DMS114 treated with DMSO at 0.1 percent for 48 hours (cell line): ENCODE results near the gene PAOX.

Source experiments
- DNase-seq: peaks from one replicate; lab custom pipeline; 2025; ENCODE audit not compliant: unreplicated experiment; lab: John Stamatoyannopoulos, UW

The PAOX gene

DNA sequence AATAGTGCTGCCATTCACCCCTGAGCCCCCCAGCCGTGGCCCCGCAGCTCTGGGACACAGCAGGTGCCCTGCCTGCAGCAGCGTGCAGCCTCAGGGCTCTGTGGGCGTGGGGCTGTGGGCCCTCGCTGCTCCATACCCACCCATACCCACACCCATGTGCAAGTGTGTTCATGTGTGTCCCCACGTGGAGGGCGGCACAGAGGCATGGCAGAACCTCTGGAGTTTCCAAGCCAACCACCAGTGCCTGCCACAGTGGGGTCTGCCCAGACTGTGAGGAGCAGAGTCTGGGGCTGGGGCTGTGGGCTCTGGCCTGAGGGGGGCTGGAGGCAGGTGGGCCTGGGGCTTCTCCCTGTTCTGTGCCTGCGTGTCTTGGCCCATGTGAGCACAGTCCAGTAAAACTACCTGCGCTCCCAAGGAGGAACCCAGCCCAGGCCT, 29.5 kb upstream of the PAOX start:
- DNase-seq: no peak

- DNase-seq: no peak
Observed at GRCh38 chr10:133350283-133350949, 28.6 kb upstream of the PAOX start.

DNA sequence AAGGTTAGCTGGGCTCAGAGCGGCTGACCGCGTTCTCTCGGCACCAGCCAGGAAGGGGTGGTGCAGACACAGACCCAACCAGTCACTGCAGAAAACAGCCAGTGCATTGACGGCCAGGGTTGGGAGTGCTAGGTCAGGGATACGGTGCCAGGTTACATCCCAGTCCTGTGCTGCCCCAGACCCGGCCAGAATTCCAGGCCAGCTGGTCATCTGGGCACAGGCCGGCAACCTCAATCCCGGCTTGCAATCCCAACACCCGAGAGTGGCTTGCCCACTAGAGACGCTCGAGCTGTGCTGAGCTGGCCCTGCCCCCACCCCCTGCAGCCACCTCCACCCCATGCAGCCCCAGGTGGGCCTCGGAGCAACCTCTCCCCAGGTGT, 28.1 kb upstream of the PAOX start:
- no peak for DNase-seq

- no peak for DNase-seq
Observed at GRCh38 chr10:133351408-133352318, 27.4 kb upstream of the PAOX start.

DNA sequence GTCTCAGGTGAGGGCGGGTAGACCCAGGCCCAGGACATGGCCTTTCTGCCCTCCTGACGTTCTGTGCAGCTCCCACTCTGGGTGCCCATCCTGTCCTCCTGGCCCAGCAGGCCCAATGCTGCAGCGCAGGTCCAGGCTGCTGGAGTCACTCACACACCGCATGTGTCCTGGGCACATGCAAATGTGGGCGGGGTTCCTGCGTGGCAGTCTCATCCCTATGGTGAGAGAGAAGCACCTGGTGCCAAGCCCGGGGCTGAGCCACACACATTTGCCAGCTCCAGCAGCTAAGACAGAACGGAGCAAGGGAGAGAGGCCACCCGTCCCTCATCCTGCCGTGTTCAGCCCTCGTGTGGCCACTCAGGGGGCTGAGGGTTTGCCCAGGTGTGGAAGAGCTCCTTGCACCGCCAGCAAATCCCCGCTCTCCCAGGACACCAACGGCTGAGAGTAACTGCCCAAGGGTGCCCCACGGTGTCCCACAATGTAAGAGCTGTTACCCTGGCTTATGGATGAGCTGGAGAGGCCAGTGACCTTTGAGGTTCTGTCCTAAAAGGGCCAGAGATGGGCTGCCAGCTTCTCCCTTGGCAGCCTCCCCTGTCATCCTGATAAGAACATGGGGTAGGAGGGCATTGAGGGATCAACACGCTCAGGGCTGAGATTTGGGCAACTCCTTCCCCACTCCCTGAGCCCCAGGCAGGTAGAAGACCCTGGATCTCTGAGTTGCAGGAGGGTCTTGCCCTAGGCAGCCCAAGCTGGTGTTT, 25.7 kb upstream of the PAOX start:
- DNase-seq: no peak

GRCh38 chr10:133353988-133354605, 25.0 kb upstream of the PAOX start:
- DNase-seq: no peak

GRCh38 chr10:133354672-133355240, 24.3 kb upstream of the PAOX start:
- no peak for DNase-seq

- DNase-seq: no peak
Observed at GRCh38 chr10:133355266-133355665, 23.8 kb upstream of the PAOX start.

DNA sequence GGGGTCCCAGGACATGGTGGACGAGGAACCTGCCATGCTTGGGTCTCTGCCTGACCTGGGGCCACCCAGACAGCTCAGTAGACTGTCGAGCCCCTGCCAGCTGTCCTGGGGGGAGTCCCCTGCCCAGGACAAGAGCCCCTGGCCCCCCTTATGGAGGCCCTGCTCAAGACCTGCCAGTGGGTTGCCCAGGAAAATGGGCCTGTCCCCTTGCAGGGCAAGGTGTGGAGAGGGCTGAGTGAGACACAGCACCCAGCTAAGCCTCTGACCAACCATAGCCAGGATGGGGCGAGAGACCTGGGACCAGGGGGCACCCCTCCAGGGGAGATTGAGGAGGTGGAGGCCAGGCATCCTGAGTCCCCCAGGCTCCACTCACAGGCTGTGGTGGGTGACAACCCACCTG, 23.1 kb upstream of the PAOX start:
- DNase-seq: no peak

DNA sequence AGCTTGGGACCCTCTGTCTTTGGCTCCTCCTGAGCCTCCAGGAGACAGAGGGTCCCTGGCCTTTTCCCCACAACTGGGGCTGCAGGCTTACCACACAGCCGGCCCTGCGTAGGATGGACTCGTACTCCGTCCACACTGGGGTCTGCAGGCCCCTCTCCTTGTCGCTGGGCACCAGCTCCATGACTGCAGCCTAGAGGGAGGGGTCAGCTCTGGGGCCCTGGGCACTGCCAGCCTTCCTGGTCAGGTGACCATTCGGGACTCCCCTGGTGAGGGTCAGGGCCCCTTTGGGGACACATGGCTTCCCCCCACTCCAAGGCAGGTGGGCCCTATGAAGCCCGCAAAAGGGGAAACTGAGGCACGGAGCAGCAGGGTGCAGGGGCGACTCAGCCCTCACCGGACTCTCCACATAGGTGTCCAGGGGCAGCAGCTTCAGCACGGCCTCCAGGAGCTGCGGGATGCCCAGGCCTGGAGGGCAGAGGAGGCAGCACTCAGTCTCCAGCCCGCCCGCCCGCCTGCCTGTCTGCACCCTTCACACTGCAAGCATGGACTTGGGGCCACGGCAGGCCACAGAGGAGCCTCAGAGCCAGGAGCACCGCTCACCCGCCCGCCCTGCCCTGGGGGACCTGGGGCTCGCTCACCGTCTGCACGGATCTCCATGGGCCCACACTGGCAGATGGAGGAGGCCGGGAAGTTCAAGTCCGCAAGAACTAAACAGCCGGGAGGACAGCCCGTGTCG, 22.3 kb upstream of the PAOX start:
- DNase-seq: no peak

DNA sequence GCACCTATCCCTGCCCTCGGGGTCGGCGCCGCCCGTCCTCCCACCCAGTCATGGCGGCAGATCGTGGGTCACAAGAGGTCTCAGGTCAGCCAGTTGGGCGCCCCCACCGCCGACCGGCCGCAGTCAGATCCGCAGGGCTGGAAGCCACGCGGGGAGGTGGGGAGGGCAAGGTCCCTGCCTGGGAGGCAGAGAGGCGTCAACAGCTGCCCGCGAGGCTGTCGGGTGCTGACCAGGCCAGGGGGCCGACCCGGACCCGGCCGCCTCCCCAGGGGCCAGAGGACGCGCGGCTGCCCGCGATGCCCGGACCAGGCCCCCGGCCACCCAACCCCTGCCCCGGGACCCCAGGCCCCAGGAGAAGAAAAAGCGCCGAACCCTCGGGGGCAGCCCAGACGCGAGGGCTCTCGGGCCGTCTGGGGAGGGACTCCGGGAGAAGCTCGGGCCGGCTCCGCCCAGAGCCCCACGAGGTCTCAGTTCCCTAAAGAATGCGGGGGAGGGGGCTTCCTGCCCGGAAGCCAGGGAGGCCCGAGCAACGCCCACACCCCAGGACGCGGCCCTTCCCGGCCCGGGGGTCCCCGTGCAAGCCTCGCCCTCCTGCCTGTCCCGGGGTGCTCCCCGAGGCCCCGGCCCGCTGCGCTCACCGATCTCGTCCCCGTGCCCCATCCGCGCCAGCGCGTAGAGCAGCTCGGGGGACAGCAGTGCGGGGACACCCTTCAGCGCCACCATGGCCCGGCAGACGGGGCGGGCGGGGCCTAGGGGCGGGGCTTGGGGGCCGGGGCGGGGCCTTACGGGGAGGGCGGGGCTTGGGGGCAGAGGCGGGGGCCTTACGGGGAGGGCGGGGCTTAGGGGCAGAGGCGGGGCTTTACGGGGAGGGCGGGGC, 21.5 kb upstream of the PAOX start, which contains the start of gene FUOM:
FUOM (minus strand) TSS at position 735 of the 877 bp plus-strand sequence; CDS start at position 723, 12 bp downstream.
- no peak for DNase-seq

DNA sequence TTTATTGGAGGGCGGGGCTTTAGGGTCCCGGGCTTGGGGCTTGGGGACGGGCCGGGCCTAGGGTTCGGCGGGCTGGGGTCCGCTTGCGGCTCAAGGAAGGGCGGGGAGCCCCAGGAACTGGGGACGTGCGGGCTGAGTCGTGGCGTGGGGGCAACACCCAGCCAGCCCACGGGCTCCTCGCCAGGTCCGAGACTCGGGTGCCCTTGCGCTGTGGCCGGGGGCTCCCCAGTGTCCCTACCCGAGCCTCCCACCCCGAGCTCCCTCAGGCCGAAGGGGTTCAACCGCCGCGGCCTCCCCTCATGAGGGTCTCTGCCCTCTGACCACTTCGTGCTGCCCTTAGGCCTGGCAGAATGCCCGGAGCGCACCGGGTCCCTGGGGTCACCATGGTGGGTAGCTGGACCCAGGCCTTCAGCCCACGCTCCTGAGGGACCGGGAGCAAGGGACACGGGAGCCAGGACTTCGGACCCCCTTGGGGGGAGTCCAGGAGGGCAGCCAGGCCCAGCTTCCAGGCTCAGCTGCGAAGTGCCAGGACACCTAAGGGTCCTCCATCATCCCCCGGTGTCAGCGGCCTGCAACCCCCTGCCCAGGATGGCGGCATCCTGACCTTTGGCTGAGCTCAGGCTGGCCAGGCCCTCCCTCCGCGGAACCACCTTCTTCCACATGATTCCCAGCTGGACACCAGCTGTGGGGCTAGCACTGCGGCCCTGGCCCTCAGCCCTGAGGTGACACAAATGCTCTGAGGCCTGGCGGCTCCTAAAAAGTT, 20.7 kb upstream of the PAOX start:
- no peak for DNase-seq

DNA sequence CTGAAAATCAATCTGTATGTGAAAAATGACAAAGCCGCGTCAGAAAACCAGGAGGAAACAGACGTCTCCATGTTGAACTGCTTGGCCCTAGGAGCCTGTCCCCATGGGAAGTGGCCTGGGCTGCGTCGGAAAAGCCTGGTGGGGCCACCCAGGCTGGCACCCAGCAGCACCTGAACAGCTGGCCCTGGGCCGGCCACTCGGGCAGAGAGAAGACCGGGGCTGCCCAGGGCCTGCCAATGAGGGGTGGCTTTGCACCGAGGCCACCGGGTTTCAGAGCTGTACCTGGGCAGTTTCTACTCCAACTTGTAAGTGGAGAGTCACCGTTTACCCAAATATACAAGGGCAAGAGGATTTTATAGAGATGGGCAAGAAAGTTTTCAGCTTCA, 20.1 kb upstream of the PAOX start:
- DNase-seq: no peak

- DNase-seq: no peak
Observed at GRCh38 chr10:133359554-133359971, 19.5 kb upstream of the PAOX start.

- DNase-seq: no peak
Observed at GRCh38 chr10:133359972-133360610, 19.0 kb upstream of the PAOX start.

DNA sequence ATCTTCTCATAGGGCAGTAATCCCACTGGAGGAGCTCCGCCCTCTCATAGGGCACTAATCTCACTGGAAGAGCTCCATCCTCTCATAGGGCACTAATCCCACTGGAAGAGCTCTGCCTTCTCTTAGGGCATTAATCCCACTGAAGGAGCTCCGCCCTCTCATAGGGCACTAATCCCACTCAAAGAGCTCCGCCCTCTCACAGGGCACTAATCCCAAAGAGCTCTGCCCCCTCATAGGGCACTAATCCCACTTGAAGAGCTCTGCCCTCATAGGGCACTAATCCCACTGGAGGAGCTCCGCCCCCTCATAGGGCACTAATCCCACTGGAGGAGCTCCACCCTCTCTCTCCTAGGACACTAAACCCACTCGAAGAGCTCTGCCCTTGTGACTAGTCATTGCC, 17.8 kb upstream of the PAOX start:
- no peak for DNase-seq

GRCh38 chr10:133361773-133362441, 17.2 kb upstream of the PAOX start:
- DNase-seq: no peak
